Measurements from ENCODE around the gene ANKRD22.

Gene ANKRD22

DNA sequence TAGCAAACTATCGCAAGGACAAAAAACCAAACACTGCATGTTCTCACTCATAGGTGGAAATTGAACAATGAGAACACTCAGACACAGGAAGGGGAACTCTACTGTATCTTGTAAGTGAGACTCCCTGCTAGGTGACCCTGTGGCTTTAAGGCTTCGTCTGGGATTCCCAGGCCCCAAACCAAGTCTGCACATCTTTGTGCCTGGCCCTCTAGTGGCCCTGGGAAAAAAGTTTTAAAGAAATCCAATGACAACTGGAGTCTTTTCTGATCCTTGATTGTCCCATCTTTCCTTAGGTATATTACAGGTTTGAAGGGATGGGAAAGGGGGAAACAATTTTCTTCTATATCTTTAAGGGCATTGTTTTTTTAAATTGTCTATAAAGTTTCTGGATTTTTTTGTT is 59.7 kb downstream of the ANKRD22 start:
- Histone ChIP-seq H3K79me1 (ENCODE audit: low read length) (no peaks in the 10 kb centered on the region), H3K27me3 (ENCODE audit: insufficient read depth, low read length) (no peaks in the 10 kb centered on the region), H3K27ac (ENCODE audit: low read depth, low read length) (no peak overlapping the region), H3K14ac (ENCODE audit: low read length) (no peak overlapping the region), H3K4ac (ENCODE audit: low read depth, low read length) (no peak overlapping the region), H3K9me3 (ENCODE audit: insufficient read depth, low read depth, low read length) (peaks cover 1% of the 10 kb centered on the region), H3K79me2 (ENCODE audit: control insufficient read depth, insufficient read depth, low read length, poor library complexity) (no peaks in the 10 kb centered on the region), H4K8ac (ENCODE audit: low read depth, low read length) (no peak overlapping the region), H3K9ac (ENCODE audit: low read length) (no peak overlapping the region), H2BK120ac (ENCODE audit: insufficient read depth, low read length, poor library complexity) (no peak overlapping the region), H3K23ac (ENCODE audit: low read length) (no peak overlapping the region), H3K4me2 (ENCODE audit: low read length) (no peak overlapping the region), H4K91ac (ENCODE audit: low read depth, low read length) (no peak overlapping the region), H3K4me3 (ENCODE audit: low read depth, low read length) (no peak overlapping the region), H2AFZ (ENCODE audit: insufficient read depth, low read length, poor library complexity) (no peak overlapping the region), H2BK12ac (ENCODE audit: low read length) (no peak overlapping the region), H2AK5ac (ENCODE audit: low read length) (no peak overlapping the region), H4K12ac (ENCODE audit: low read depth, low read length) (no peak overlapping the region), H3K18ac (ENCODE audit: low read length) (no peak overlapping the region), H2BK5ac (ENCODE audit: low read depth, low read length, poor library complexity) (no peak overlapping the region), H3K36me3 (ENCODE audit: control insufficient read depth in 1 of 2, insufficient read depth in 2 of 2, low read length in 2 of 2) (no peaks in the 10 kb centered on the region), H3K4me1 (ENCODE audit: control insufficient read depth in 1 of 2, insufficient read depth in 2 of 2, low read length in 2 of 2) (no peaks in the 10 kb centered on the region)
- no CpG with 5 or more reads among the region's 2 CpGs for WGBS (ENCODE audit: extremely low coverage, insufficient coverage, insufficient read length)
- DNase-seq, result peak; percentile 17 to 58

DNA sequence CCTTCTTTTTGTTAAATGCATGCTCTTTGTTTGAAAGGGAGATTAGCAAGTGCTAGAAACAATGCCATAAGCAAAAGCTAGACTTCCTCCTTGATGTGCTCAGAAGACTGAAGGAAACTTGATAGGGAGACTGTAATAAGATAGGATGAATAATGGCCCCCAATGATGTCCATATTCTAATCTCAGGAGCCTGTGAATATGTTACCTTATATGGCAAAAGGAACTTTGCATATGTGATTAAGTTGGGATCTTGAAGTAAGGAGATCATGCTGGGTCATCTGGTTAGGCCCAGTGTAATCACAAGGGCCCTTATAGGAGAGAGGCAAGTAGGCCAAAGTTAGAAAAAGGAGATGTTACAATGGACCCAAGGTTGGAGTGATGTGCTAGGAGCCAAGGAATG is 62.7 kb downstream of the ANKRD22 start:
- DNase-seq, result no peak
- H2BK120ac ChIP-seq (ENCODE audit: insufficient read depth, low read length, poor library complexity), result no peak overlapping the region
- no peak overlapping the region for H2AFZ ChIP-seq (ENCODE audit: insufficient read depth, low read length, poor library complexity)
- H3K27me3 ChIP-seq (ENCODE audit: insufficient read depth, low read length), result no peaks in the 10 kb centered on the region
- H4K8ac ChIP-seq (ENCODE audit: low read depth, low read length), result no peak overlapping the region
- no peak overlapping the region for H3K4me3 ChIP-seq (ENCODE audit: low read depth, low read length)
- no peak overlapping the region for H2AK5ac ChIP-seq (ENCODE audit: low read length)
- no peak overlapping the region for H3K14ac ChIP-seq (ENCODE audit: low read length)
- H3K79me2 ChIP-seq (ENCODE audit: control insufficient read depth, insufficient read depth, low read length, poor library complexity), result no peaks in the 10 kb centered on the region
- H3K4me2 ChIP-seq (ENCODE audit: low read length), result no peak overlapping the region
- H3K9ac ChIP-seq (ENCODE audit: low read length), result no peak overlapping the region
- no peak overlapping the region for H3K23ac ChIP-seq (ENCODE audit: low read length)
- no peak overlapping the region for H2BK5ac ChIP-seq (ENCODE audit: low read depth, low read length, poor library complexity)
- no peak overlapping the region for H3K27ac ChIP-seq (ENCODE audit: low read depth, low read length)
- H2BK12ac ChIP-seq (ENCODE audit: low read length), result no peak overlapping the region
- no peaks in the 10 kb centered on the region for H3K36me3 ChIP-seq (ENCODE audit: control insufficient read depth in 1 of 2, insufficient read depth in 2 of 2, low read length in 2 of 2)
- H3K18ac ChIP-seq (ENCODE audit: low read length), result no peak overlapping the region
- peaks cover 0 to 1% of the 10 kb centered on the region in 2 experiments for H3K4me1 ChIP-seq (ENCODE audit: control insufficient read depth in 1 of 2, insufficient read depth in 2 of 2, low read length in 2 of 2)
- H4K91ac ChIP-seq (ENCODE audit: low read depth, low read length), result no peak overlapping the region
- H3K9me3 ChIP-seq (ENCODE audit: insufficient read depth, low read depth, low read length), result peaks cover 1% of the 10 kb centered on the region
- no peak overlapping the region for H4K12ac ChIP-seq (ENCODE audit: low read depth, low read length)
- H3K79me1 ChIP-seq (ENCODE audit: low read length), result no peaks in the 10 kb centered on the region
- no peak overlapping the region for H3K4ac ChIP-seq (ENCODE audit: low read depth, low read length)

DNA sequence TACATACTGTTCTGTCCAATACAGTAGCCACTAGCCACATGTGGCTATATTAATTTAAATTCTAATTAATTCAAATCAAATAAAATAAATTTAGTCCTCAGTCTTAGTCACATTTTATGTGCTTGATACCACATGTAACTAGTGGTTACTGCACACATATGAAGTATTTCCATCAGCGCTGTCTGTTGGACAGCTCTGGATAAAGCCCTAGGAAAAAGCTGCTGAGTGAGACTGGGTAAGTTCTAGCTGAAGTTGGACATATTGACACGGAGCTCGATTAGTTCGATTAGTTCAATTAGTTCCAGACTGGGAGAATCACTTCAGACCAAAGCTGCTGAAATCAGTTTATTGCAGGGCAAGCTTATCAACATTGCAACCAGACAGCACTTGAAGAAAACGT is 64.2 kb downstream of the ANKRD22 start:
- Histone ChIP-seq H4K8ac (ENCODE audit: low read depth, low read length) (no peak overlapping the region), H2AFZ (ENCODE audit: insufficient read depth, low read length, poor library complexity) (no peak overlapping the region), H2BK120ac (ENCODE audit: insufficient read depth, low read length, poor library complexity) (no peak overlapping the region), H2AK5ac (ENCODE audit: low read length) (no peak overlapping the region), H3K36me3 (ENCODE audit: control insufficient read depth in 1 of 2, insufficient read depth in 2 of 2, low read length in 2 of 2) (no peaks in the 10 kb centered on the region), H3K4ac (ENCODE audit: low read depth, low read length) (no peak overlapping the region), H3K23ac (ENCODE audit: low read length) (no peak overlapping the region), H3K4me3 (ENCODE audit: low read depth, low read length) (no peak overlapping the region), H3K27ac (ENCODE audit: low read depth, low read length) (no peak overlapping the region), H3K4me1 (ENCODE audit: control insufficient read depth in 1 of 2, insufficient read depth in 2 of 2, low read length in 2 of 2) (peaks cover 0 to 1% of the 10 kb centered on the region in 2 experiments), H2BK12ac (ENCODE audit: low read length) (no peak overlapping the region), H3K9me3 (ENCODE audit: insufficient read depth, low read depth, low read length) (no peaks in the 10 kb centered on the region), H3K14ac (ENCODE audit: low read length) (no peak overlapping the region), H3K18ac (ENCODE audit: low read length) (no peak overlapping the region), H2BK5ac (ENCODE audit: low read depth, low read length, poor library complexity) (no peak overlapping the region), H3K79me2 (ENCODE audit: control insufficient read depth, insufficient read depth, low read length, poor library complexity) (no peaks in the 10 kb centered on the region), H3K4me2 (ENCODE audit: low read length) (no peak overlapping the region), H3K9ac (ENCODE audit: low read length) (no peak overlapping the region), H3K79me1 (ENCODE audit: low read length) (no peaks in the 10 kb centered on the region), H3K27me3 (ENCODE audit: insufficient read depth, low read length) (no peaks in the 10 kb centered on the region), H4K91ac (ENCODE audit: low read depth, low read length) (no peak overlapping the region), H4K12ac (ENCODE audit: low read depth, low read length) (no peak overlapping the region)
- no peak for DNase-seq
- no CpG with 5 or more reads among the region's 5 CpGs for WGBS (ENCODE audit: extremely low coverage, insufficient coverage, insufficient read length)

GRCh38 chr10:88786032-88786770 is 65.4 kb downstream of the ANKRD22 start:
- H3K4me3 ChIP-seq (ENCODE audit: low read depth, low read length), result no peak overlapping the region
- no peak overlapping the region for H4K8ac ChIP-seq (ENCODE audit: low read depth, low read length)
- no peak overlapping the region for H3K18ac ChIP-seq (ENCODE audit: low read length)
- no peak overlapping the region for H2AFZ ChIP-seq (ENCODE audit: insufficient read depth, low read length, poor library complexity)
- no peak overlapping the region for H3K4ac ChIP-seq (ENCODE audit: low read depth, low read length)
- no peak overlapping the region for H3K14ac ChIP-seq (ENCODE audit: low read length)
- no peaks in the 10 kb centered on the region for H3K9me3 ChIP-seq (ENCODE audit: insufficient read depth, low read depth, low read length)
- H3K27me3 ChIP-seq (ENCODE audit: insufficient read depth, low read length), result no peaks in the 10 kb centered on the region
- no peak overlapping the region for H3K27ac ChIP-seq (ENCODE audit: low read depth, low read length)
- no peak overlapping the region for H2BK5ac ChIP-seq (ENCODE audit: low read depth, low read length, poor library complexity)
- H2BK12ac ChIP-seq (ENCODE audit: low read length), result no peak overlapping the region
- H3K23ac ChIP-seq (ENCODE audit: low read length), result no peak overlapping the region
- H4K12ac ChIP-seq (ENCODE audit: low read depth, low read length), result no peak overlapping the region
- H2BK120ac ChIP-seq (ENCODE audit: insufficient read depth, low read length, poor library complexity), result no peak overlapping the region
- H3K79me2 ChIP-seq (ENCODE audit: control insufficient read depth, insufficient read depth, low read length, poor library complexity), result no peaks in the 10 kb centered on the region
- no peak overlapping the region for H3K4me2 ChIP-seq (ENCODE audit: low read length)
- H3K9ac ChIP-seq (ENCODE audit: low read length), result no peak overlapping the region
- peak; percentile 83 to 98 for DNase-seq
- H3K79me1 ChIP-seq (ENCODE audit: low read length), result no peaks in the 10 kb centered on the region
- WGBS (ENCODE audit: extremely low coverage, insufficient coverage, insufficient read length), result no CpG with 5 or more reads among the region's 10 CpGs
- H3K36me3 ChIP-seq (ENCODE audit: control insufficient read depth in 1 of 2, insufficient read depth in 2 of 2, low read length in 2 of 2), result no peaks in the 10 kb centered on the region
- no peak overlapping the region for H4K91ac ChIP-seq (ENCODE audit: low read depth, low read length)
- H3K4me1 ChIP-seq (ENCODE audit: control insufficient read depth in 1 of 2, insufficient read depth in 2 of 2, low read length in 2 of 2), result peaks cover 0 to 1% of the 10 kb centered on the region in 2 experiments
- H2AK5ac ChIP-seq (ENCODE audit: low read length), result no peak overlapping the region
